T-helper 22 cell (primary cell): ENCODE data around the gene SMARCC1.
"Not testable (repeated sequence)": the region's sequence is repeated elsewhere in the genome, so short reads cannot be mapped to it uniquely, and the experiment has no call there.

Source experiments
- DNase-seq: peaks from one replicate; pipeline ENCODE4 v3.0.0-alpha.2; 2020; ENCODE audit warnings: low read depth

The SMARCC1 gene

GRCh38 chr3:47766186-47766585 is 15.5 kb downstream of the SMARCC1 start:
- DNase-seq: no peak

- no peak for DNase-seq
Observed at GRCh38 chr3:47762233-47762632, 19.5 kb downstream of the SMARCC1 start.

- DNase-seq: no peak
Observed at GRCh38 chr3:47761046-47761445, 20.6 kb downstream of the SMARCC1 start.

- DNase-seq: not testable (repeated sequence)
Observed at GRCh38 chr3:47760207-47760606, 21.5 kb downstream of the SMARCC1 start.

GRCh38 chr3:47758261-47759025 is 23.2 kb downstream of the SMARCC1 start:
- no peak for DNase-seq

- DNase-seq: no peak
Observed at GRCh38 chr3:47752716-47753115, 29.0 kb downstream of the SMARCC1 start.

- DNase-seq: not testable (repeated sequence)
Observed at GRCh38 chr3:47750811-47751354, 30.8 kb downstream of the SMARCC1 start.

- DNase-seq: no peak
Observed at GRCh38 chr3:47747558-47747957, 34.1 kb downstream of the SMARCC1 start.

- no peak for DNase-seq
Observed at GRCh38 chr3:47746264-47746663, 35.4 kb downstream of the SMARCC1 start.

- DNase-seq: no peak
Observed at GRCh38 chr3:47743855-47744254, 37.8 kb downstream of the SMARCC1 start.

GRCh38 chr3:47743352-47743751 is 38.3 kb downstream of the SMARCC1 start:
- DNase-seq: not testable (repeated sequence)

- DNase-seq: no peak
Observed at GRCh38 chr3:47741925-47742324, 39.8 kb downstream of the SMARCC1 start.

- DNase-seq: no peak
Observed at GRCh38 chr3:47732143-47732542, 49.5 kb downstream of the SMARCC1 start.

GRCh38 chr3:47731061-47731460 is 50.6 kb downstream of the SMARCC1 start:
- no peak for DNase-seq

- no peak for DNase-seq
Observed at GRCh38 chr3:47722859-47723258, 58.8 kb downstream of the SMARCC1 start.

GRCh38 chr3:47717448-47717847 is 64.2 kb downstream of the SMARCC1 start:
- DNase-seq: not testable (repeated sequence)

GRCh38 chr3:47716656-47717055 is 65.0 kb downstream of the SMARCC1 start:
- no peak for DNase-seq

- no peak for DNase-seq
Observed at GRCh38 chr3:47715928-47716327, 65.8 kb downstream of the SMARCC1 start.

GRCh38 chr3:47714606-47715005 is 67.1 kb downstream of the SMARCC1 start:
- no peak for DNase-seq

- no peak for DNase-seq
Observed at GRCh38 chr3:47713655-47714054, 68.0 kb downstream of the SMARCC1 start.

- no peak for DNase-seq
Observed at GRCh38 chr3:47712398-47712797, 69.3 kb downstream of the SMARCC1 start.

- DNase-seq: no peak
Observed at GRCh38 chr3:47711596-47711995, 70.1 kb downstream of the SMARCC1 start.

GRCh38 chr3:47705391-47705790 is 76.3 kb downstream of the SMARCC1 start:
- DNase-seq: no peak

GRCh38 chr3:47704237-47704612 is 77.5 kb downstream of the SMARCC1 start:
- DNase-seq: no peak
